PC-3 (cell line): ENCODE data around the gene MDH2. TPM values are rescaled to one million over a fixed set of nuclear protein-coding genes. Genes with fewer than 3 reads are reported as not detected.
"Not testable (repeated sequence)": the region's sequence is repeated elsewhere in the genome, so short reads cannot be mapped to it uniquely, and the experiment has no call there.

ENCODE experiments used
- ATAC-seq: fragments of 200-7000 bp; cut with Tn5 transposase; 2 replicates; pipeline ENCODE4 v1.9.1; 2020; ENCODE audit warnings: mild to moderate bottlenecking, moderate library complexity
- BruUV-seq: library from RNA; stranded (reverse); fragments of 400-500 nt; replicated peaks from 2 replicates; lab custom pipeline; 2021; lab: Mats Ljungman, UMichigan
- CTCF ChIA-PET: fragments of 300-600 bp; sonication (Branson Sonifier 250); formaldehyde crosslinking; loops from one replicate; lab custom pipeline; 2022; ENCODE audit warnings: antibody characterized with exemption; lab: Charles Lee
- POLR2A ChIA-PET: fragments of 300-600 bp; sonication (Branson Sonifier 250); formaldehyde crosslinking; loops from one replicate; lab custom pipeline; 2022; ENCODE audit warnings: antibody characterized with exemption; ENCODE audit not compliant: unreplicated experiment; lab: Charles Lee
- DNase-seq: peaks from one replicate; pipeline ENCODE4 v3.0.0-alpha.2; 2015
- H2AFZ ChIP-seq: fragments of 300-600 bp; sonication (generic); 2 replicates; pipeline ENCODE4 v1.6.0; 2016; ENCODE audit warnings: antibody characterized with exemption, low read length
- H3F3A ChIP-seq: fragments of 300-600 bp; sonication (generic); one replicate; pipeline ENCODE4 v1.6.0; 2017; ENCODE audit warnings: antibody characterized with exemption, low read length, control low read depth, mild to moderate bottlenecking; ENCODE audit not compliant: unreplicated experiment
- H3K27ac ChIP-seq: fragments of 300-600 bp; sonication (generic); 2 replicates; pipeline ENCODE4 v1.5.1; 2016; ENCODE audit warnings: mild to moderate bottlenecking, low read length
- H3K27me3 ChIP-seq: fragments of 300-600 bp; sonication (generic); 2 replicates; pipeline ENCODE4 v1.6.1; 2016; ENCODE audit warnings: low read length, mixed read lengths
- H3K36me3 ChIP-seq: fragments of 300-600 bp; sonication (generic); 2 replicates; pipeline ENCODE4 v1.6.1; 2016; ENCODE audit warnings: low read depth, mixed run types, low read length, mixed read lengths
- H3K4me1 ChIP-seq: fragments of 300-600 bp; sonication (generic); 2 replicates; pipeline ENCODE4 v1.5.1; 2016; ENCODE audit warnings: low read length; ENCODE audit not compliant: insufficient read depth
- H3K4me2 ChIP-seq: fragments of 300-600 bp; sonication (generic); 2 replicates; pipeline ENCODE4 v1.6.0; 2016; ENCODE audit warnings: low read length
- H3K4me3 ChIP-seq: fragments of 300-600 bp; sonication (generic); 2 replicates; pipeline ENCODE4 v1.5.1; 2016; ENCODE audit warnings: mild to moderate bottlenecking, low read length, mixed read lengths
- H3K79me2 ChIP-seq: fragments of 300-600 bp; sonication (generic); 2 replicates; pipeline ENCODE4 v1.6.1; 2017; ENCODE audit warnings: low read length, mixed read lengths
- H3K9ac ChIP-seq: fragments of 300-600 bp; sonication (generic); 2 replicates; pipeline ENCODE4 v1.6.0; 2016; ENCODE audit warnings: mild to moderate bottlenecking, low read length
- H3K9me2 ChIP-seq: fragments of 300-600 bp; sonication (generic); replicated peaks from 2 replicates; pipeline ENCODE4 v1.6.1; 2016; ENCODE audit warnings: mixed run types, low read length, mixed read lengths
- H3K9me3 ChIP-seq: fragments of 300-600 bp; sonication (generic); 2 replicates; pipeline ENCODE4 v1.6.1; 2016; ENCODE audit warnings: low read length, mixed read lengths
- H4K20me1 ChIP-seq: fragments of 300-600 bp; sonication (generic); 2 replicates; pipeline ENCODE4 v1.6.1; 2016; ENCODE audit warnings: low read length, mixed read lengths
- EZH2 ChIP-seq: fragments of 300-600 bp; sonication (generic); IDR thresholded peaks from one replicate; pipeline ENCODE4 v1.6.1; 2017; ENCODE audit warnings: antibody characterized with exemption, mild to moderate bottlenecking, low read length; ENCODE audit not compliant: unreplicated experiment
- EZH2phosphoT487 ChIP-seq: fragments of 300-600 bp; sonication (generic); IDR thresholded peaks from 2 replicates; pipeline ENCODE4 v1.6.1; 2018; ENCODE audit warnings: mild to moderate bottlenecking, antibody characterized with exemption, low read length, borderline replicate concordance
- intact Hi-C: fragments of 100-400 bp; cut with micrococcal nuclease; formaldehyde crosslinking; loops from 2 replicates; pipeline ENCODE4 v1.9.0; 2023
- total RNA-seq: library from RNA; depleted of rRNA; stranded (reverse); fragments of >200 nt; gene quantifications from 2 replicates; pipeline ENCODE4 v1.2.3, GENCODE V29; 2014
- TF ChIP-seq, protein P1 (sequence below): fragments of 300-600 bp; sonication (generic); conservative IDR thresholded peaks from 2 replicates; pipeline ENCODE4 v1.5.1; 2017; ENCODE audit warnings: antibody characterized with exemption, low read depth, mild to moderate bottlenecking, low read length

The MDH2 gene
- total RNA-seq, 1 experiment from 2014 or later: 174 TPM

DNA sequence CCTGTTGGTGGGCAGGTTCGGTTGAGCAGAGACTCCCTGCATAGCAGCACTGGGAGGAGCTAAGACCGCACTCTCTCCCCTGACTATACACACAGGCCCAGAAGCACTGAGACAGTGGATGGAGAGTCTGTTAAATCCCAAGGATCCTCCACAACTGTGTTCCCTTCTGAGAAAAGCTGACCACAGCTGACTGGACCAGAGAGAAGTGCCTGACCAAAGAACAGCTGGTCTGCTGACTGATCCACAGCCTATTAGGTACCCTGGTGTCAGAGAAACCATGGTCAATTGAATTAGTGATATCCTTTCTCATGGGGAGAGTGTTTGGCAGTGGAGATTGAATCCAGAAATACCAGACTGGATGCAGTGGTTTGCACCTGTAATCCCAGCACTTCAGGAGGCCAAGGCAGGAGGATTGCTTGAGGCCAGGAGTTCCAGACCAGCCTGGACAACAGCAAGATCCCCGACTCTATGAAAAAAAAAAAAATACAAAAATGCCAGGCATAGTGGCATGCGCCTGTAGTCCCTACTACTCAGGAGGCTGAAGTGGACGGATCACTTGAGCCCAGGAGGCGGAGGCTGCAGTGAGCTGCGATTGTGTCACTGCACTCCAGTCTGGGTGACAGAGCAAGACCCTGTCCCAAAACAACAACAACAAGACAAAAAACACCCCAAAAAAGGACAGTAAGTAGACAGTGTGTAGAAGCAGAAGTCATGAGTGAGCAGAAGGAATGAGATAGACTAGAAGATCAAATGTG is 25.7 kb upstream of the MDH2 start:
- no peak for ATAC-seq
- Histone ChIP-seq H3K27ac (no peak overlapping the region), H3K9me2 (no peaks in the 10 kb centered on the region), H3K4me1 (no peaks in the 10 kb centered on the region), H3F3A (no peaks in the 10 kb centered on the region), H3K27me3 (no peaks in the 10 kb centered on the region), H3K4me2 (no peak overlapping the region), H2AFZ (no peak overlapping the region), H3K36me3 (peaks cover 10% of the 10 kb centered on the region), H3K9me3 (no peaks in the 10 kb centered on the region), H3K4me3 (no peak overlapping the region), H3K79me2 (no peaks in the 10 kb centered on the region), H4K20me1 (no peaks in the 10 kb centered on the region), H3K9ac (no peak overlapping the region)
- no TSS peak for BruUV-seq
- TF ChIP-seq EZH2 (no peak), EZH2phosphoT487 (no peak)
- TF ChIP-seq, protein P1, sequence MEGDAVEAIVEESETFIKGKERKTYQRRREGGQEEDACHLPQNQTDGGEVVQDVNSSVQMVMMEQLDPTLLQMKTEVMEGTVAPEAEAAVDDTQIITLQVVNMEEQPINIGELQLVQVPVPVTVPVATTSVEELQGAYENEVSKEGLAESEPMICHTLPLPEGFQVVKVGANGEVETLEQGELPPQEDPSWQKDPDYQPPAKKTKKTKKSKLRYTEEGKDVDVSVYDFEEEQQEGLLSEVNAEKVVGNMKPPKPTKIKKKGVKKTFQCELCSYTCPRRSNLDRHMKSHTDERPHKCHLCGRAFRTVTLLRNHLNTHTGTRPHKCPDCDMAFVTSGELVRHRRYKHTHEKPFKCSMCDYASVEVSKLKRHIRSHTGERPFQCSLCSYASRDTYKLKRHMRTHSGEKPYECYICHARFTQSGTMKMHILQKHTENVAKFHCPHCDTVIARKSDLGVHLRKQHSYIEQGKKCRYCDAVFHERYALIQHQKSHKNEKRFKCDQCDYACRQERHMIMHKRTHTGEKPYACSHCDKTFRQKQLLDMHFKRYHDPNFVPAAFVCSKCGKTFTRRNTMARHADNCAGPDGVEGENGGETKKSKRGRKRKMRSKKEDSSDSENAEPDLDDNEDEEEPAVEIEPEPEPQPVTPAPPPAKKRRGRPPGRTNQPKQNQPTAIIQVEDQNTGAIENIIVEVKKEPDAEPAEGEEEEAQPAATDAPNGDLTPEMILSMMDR: no peak
- intact Hi-C loops: no loop called here
- CTCF ChIA-PET: no interaction called here
- DNase-seq: no peak
- POLR2A ChIA-PET: no interaction called here

DNA sequence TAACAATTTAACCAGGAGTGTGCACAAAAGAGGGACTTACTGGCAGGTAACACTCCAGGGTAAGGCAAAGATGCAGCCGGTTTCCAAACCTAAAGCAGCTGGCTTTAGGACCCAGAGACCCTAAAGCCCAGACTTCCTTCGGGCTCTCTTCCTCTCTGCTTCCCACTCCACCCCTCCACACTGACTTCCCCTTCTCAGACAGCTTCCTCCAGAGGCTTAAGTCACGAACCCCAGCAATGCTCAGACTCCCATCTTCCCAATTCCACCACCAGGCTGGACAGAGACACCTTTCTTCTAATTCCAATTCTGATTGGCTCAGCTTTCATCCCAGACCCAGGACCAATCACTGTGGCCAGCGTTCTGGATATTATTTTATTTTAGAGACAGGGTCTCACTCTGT is 24.9 kb upstream of the MDH2 start:
- no peaks in the 10 kb centered on the region for H3F3A ChIP-seq
- peaks cover 10% of the 10 kb centered on the region for H3K36me3 ChIP-seq
- no TSS peak for BruUV-seq
- TF ChIP-seq EZH2: no peak
- TF ChIP-seq, protein P1: no peak
- no peak for TF ChIP-seq EZH2phosphoT487
- H2AFZ ChIP-seq: no peak overlapping the region
- POLR2A ChIA-PET: interaction anchor here (0.6 kb wide), 1 partner anchor 25 kb away, joined by 3 read pairs; the partner anchor contains the start of gene MDH2
- no peaks in the 10 kb centered on the region for H3K9me2 ChIP-seq
- no peak overlapping the region for H3K9ac ChIP-seq
- CTCF ChIA-PET: no interaction called here
- H3K4me3 ChIP-seq: no peak overlapping the region
- ATAC-seq: no peak
- no peaks in the 10 kb centered on the region for H3K9me3 ChIP-seq
- no peaks in the 10 kb centered on the region for H4K20me1 ChIP-seq
- intact Hi-C loops: no loop called here
- DNase-seq: no peak
- H3K79me2 ChIP-seq: no peaks in the 10 kb centered on the region
- H3K27me3 ChIP-seq: no peaks in the 10 kb centered on the region
- no peak overlapping the region for H3K27ac ChIP-seq
- no peak overlapping the region for H3K4me2 ChIP-seq
- H3K4me1 ChIP-seq: no peaks in the 10 kb centered on the region

DNA sequence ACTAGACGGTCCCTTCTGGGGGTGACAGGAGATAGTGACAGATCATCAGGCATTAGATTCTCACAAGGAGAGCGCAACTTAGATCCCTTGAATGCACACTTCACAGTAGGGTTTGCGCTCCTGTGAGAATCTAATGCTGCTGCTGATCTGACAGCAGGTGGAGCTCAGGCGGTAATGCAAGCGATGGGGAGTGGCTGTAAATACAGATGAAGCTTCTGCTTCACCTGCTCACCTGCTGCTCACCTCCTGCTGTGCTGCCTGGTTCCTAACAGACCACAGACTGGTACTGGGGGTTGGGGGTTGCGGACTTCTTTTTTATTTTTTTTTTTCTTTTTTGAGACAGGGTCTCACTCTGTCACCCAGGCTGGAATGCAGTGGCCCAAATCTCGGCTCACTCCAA is 18.2 kb upstream of the MDH2 start:
- H3K4me1 ChIP-seq, H3K36me3 ChIP-seq, H3K4me3 ChIP-seq, H3K79me2 ChIP-seq, H3K9me2 ChIP-seq, DNase-seq, POLR2A ChIA-PET, H3K27me3 ChIP-seq, H2AFZ ChIP-seq, BruUV-seq, H3K9me3 ChIP-seq, H3F3A ChIP-seq, intact Hi-C loops, H3K27ac ChIP-seq, CTCF ChIA-PET, H3K9ac ChIP-seq, H3K4me2 ChIP-seq, H4K20me1 ChIP-seq: not testable (repeated sequence)
- TF ChIP-seq, protein P1: peak; percentile 32; the same call in 1 of the 2 replicates
- ATAC-seq: peak; percentile 24; the same call in 1 of the 2 replicates
